Measurements from ENCODE around the gene LXN. TPM values are rescaled to one million over a fixed set of nuclear protein-coding genes. Genes with fewer than 3 reads are reported as not detected.
"Not testable (repeated sequence)": the region's sequence is repeated elsewhere in the genome, so short reads cannot be mapped to it uniquely, and the experiment has no call there.

Gene LXN
- total and polyA plus RNA-seq, 4 donors: 11.6 to 25.5 (median 14.2) TPM

- WGBS (ENCODE audit: insufficient coverage): no CpG with 5 or more reads among the region's 1 CpG
- H3K9me3 ChIP-seq (ENCODE audit: control insufficient read depth, insufficient read depth, low read length): no peaks in the 10 kb centered on the region
- no peak overlapping the region for H3K27ac ChIP-seq (ENCODE audit: low read depth, low read length)
- H3K36me3 ChIP-seq (ENCODE audit: control insufficient read depth, insufficient read depth, low read length): peaks cover under 1% of the 10 kb centered on the region
- no peaks in the 10 kb centered on the region for H3K27me3 ChIP-seq (ENCODE audit: control insufficient read depth, insufficient read depth, low read length)
- no peak overlapping the region for H3K4me3 ChIP-seq (ENCODE audit: low read depth, low read length)
- H3K4me1 ChIP-seq (ENCODE audit: control insufficient read depth, insufficient read depth, low read length): no peaks in the 10 kb centered on the region
- no peak for DNase-seq (ENCODE audit: low read depth in 4 of 6, low spot score in 6 of 6)
Measured at GRCh38 chr3:158703566-158703965, 31.1 kb upstream of the LXN start.

GRCh38 chr3:158702815-158703481, 30.5 kb upstream of the LXN start:
- Histone ChIP-seq H3K4me3 (ENCODE audit: low read depth, low read length) (no peak overlapping the region), H3K9me3 (ENCODE audit: control insufficient read depth, insufficient read depth, low read length) (no peaks in the 10 kb centered on the region), H3K27me3 (ENCODE audit: control insufficient read depth, insufficient read depth, low read length) (no peaks in the 10 kb centered on the region), H3K4me1 (ENCODE audit: control insufficient read depth, insufficient read depth, low read length) (no peaks in the 10 kb centered on the region), H3K36me3 (ENCODE audit: control insufficient read depth, insufficient read depth, low read length) (no peaks in the 10 kb centered on the region), H3K27ac (ENCODE audit: low read depth, low read length) (no peak overlapping the region)
- DNase-seq (ENCODE audit: low read depth in 4 of 6, low spot score in 6 of 6): no peak
- WGBS (ENCODE audit: insufficient coverage): 96% methylated on average over 2 of the region's 4 CpGs

- no peaks in the 10 kb centered on the region for H3K36me3 ChIP-seq (ENCODE audit: control insufficient read depth, insufficient read depth, low read length)
- H3K4me3 ChIP-seq (ENCODE audit: low read depth, low read length): no peak overlapping the region
- DNase-seq (ENCODE audit: low read depth in 4 of 6, low spot score in 6 of 6): no peak
- H3K27ac ChIP-seq (ENCODE audit: low read depth, low read length): no peak overlapping the region
- WGBS (ENCODE audit: insufficient coverage): 100% methylated on average over 1 of the region's 4 CpGs
- no peaks in the 10 kb centered on the region for H3K27me3 ChIP-seq (ENCODE audit: control insufficient read depth, insufficient read depth, low read length)
- H3K4me1 ChIP-seq (ENCODE audit: control insufficient read depth, insufficient read depth, low read length): no peaks in the 10 kb centered on the region
- no peaks in the 10 kb centered on the region for H3K9me3 ChIP-seq (ENCODE audit: control insufficient read depth, insufficient read depth, low read length)
Measured at GRCh38 chr3:158701420-158702065, 29.1 kb upstream of the LXN start.

DNA sequence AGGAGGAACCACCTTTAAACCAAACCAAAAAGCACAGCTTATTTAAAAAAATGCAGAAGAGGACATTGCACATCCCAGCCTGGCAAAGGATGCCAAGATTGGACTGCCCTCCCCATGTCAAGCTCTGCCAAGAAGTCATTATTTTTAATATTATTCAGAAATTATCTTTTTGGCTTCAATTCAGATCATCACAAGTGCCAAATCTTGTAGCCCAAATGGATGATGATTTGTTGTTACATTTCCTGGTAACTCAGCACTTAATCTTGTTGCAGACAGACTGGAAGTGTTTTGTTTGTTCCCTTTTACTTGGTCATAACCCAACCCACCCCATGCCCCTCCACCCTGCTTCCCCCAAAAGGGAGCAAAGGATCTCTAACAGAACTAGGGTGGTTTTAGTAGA, 28.1 kb upstream of the LXN start:
- peak in 2 of 6 donors; percentile 4 to 62 for DNase-seq (ENCODE audit: low read depth in 4 of 6, low spot score in 6 of 6)
- Histone ChIP-seq H3K27ac (ENCODE audit: low read depth, low read length) (no peak overlapping the region), H3K9me3 (ENCODE audit: control insufficient read depth, insufficient read depth, low read length) (no peaks in the 10 kb centered on the region)

DNA sequence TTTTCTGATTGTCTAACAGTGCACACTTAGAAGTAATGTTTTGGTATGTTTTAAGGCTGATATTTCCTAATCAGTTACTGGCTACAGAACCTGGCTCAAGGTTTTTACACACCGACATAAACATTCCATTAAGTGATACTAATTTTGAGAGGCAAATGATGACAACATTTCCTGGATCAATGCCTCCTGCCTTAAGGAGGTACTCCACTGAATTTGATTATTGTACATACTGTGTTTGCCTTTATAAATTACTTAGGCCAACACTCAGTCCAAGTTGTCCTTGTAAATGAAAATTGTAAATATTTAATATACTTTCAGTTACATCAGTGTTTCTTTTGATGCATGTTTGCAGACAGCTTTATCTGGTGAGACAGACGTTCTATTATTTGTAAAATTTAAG, 24.2 kb upstream of the LXN start:
- Histone ChIP-seq H3K4me1 (ENCODE audit: control insufficient read depth, insufficient read depth, low read length) (no peaks in the 10 kb centered on the region), H3K4me3 (ENCODE audit: low read depth, low read length) (no peak overlapping the region), H3K27me3 (ENCODE audit: control insufficient read depth, insufficient read depth, low read length) (no peaks in the 10 kb centered on the region), H3K9me3 (ENCODE audit: control insufficient read depth, insufficient read depth, low read length) (no peaks in the 10 kb centered on the region), H3K36me3 (ENCODE audit: control insufficient read depth, insufficient read depth, low read length) (no peaks in the 10 kb centered on the region), H3K27ac (ENCODE audit: low read depth, low read length) (no peak overlapping the region)
- no peak for DNase-seq (ENCODE audit: low read depth in 4 of 6, low spot score in 6 of 6)
- WGBS (ENCODE audit: insufficient coverage): no CpG with 5 or more reads among the region's 2 CpGs

More for the DNA sequence above, 28.1 kb upstream of the LXN start:
- H3K4me3 ChIP-seq (ENCODE audit: low read depth, low read length): no peak overlapping the region
- H3K27me3 ChIP-seq (ENCODE audit: control insufficient read depth, insufficient read depth, low read length): no peaks in the 10 kb centered on the region
- no peaks in the 10 kb centered on the region for H3K36me3 ChIP-seq (ENCODE audit: control insufficient read depth, insufficient read depth, low read length)
- H3K4me1 ChIP-seq (ENCODE audit: control insufficient read depth, insufficient read depth, low read length): no peaks in the 10 kb centered on the region

DNA sequence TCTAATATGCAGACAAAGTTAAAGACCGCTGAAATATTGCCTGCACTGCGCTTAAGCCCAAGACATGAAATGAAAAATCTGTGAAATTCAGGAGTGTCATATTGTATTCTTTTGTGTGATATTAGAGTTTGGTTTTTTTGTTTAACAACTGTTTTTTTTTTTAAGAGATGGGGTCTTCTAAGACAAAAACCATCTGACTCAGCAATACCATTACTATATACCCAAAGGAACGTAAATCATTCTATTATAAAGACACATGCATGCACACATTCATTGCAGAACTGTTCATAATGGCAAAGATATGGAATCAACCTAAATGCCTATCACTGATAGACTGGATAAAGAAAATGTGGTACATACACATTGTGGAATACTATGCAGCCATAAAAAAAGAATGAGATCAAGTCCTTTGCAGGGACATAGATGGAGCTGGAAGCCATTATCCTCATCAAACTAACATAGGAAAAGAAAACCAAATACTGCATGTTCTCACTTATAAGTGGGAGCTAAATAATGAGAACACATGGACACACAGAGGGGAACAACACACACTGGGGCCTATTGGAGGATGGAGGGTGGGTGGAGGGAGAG, 21.5 kb upstream of the LXN start:
- DNase-seq (ENCODE audit: low read depth in 4 of 6, low spot score in 6 of 6); H3K4me1 ChIP-seq (ENCODE audit: control insufficient read depth, insufficient read depth, low read length); H3K27ac ChIP-seq (ENCODE audit: low read depth, low read length); H3K27me3 ChIP-seq (ENCODE audit: control insufficient read depth, insufficient read depth, low read length); H3K4me3 ChIP-seq (ENCODE audit: low read depth, low read length); H3K36me3 ChIP-seq (ENCODE audit: control insufficient read depth, insufficient read depth, low read length); H3K9me3 ChIP-seq (ENCODE audit: control insufficient read depth, insufficient read depth, low read length): not testable (repeated sequence)
- WGBS (ENCODE audit: insufficient coverage): 100% methylated on average over 1 of the region's 3 CpGs

- H3K27ac ChIP-seq (ENCODE audit: low read depth, low read length): no peak overlapping the region
- no peaks in the 10 kb centered on the region for H3K4me1 ChIP-seq (ENCODE audit: control insufficient read depth, insufficient read depth, low read length)
- peaks cover 3% of the 10 kb centered on the region for H3K36me3 ChIP-seq (ENCODE audit: control insufficient read depth, insufficient read depth, low read length)
- DNase-seq (ENCODE audit: low read depth in 4 of 6, low spot score in 6 of 6): no peak
- no peaks in the 10 kb centered on the region for H3K9me3 ChIP-seq (ENCODE audit: control insufficient read depth, insufficient read depth, low read length)
- WGBS (ENCODE audit: insufficient coverage): no CpG with 5 or more reads among the region's 2 CpGs
- H3K4me3 ChIP-seq (ENCODE audit: low read depth, low read length): no peak overlapping the region
- no peaks in the 10 kb centered on the region for H3K27me3 ChIP-seq (ENCODE audit: control insufficient read depth, insufficient read depth, low read length)
Measured at GRCh38 chr3:158685159-158685558, 12.7 kb upstream of the LXN start.

GRCh38 chr3:158683230-158683962, 10.9 kb upstream of the LXN start:
- no CpG with 5 or more reads among the region's 5 CpGs for WGBS (ENCODE audit: insufficient coverage)
- H3K36me3 ChIP-seq (ENCODE audit: control insufficient read depth, insufficient read depth, low read length): peaks cover 3% of the 10 kb centered on the region
- no peaks in the 10 kb centered on the region for H3K9me3 ChIP-seq (ENCODE audit: control insufficient read depth, insufficient read depth, low read length)
- H3K4me1 ChIP-seq (ENCODE audit: control insufficient read depth, insufficient read depth, low read length): no peaks in the 10 kb centered on the region
- H3K4me3 ChIP-seq (ENCODE audit: low read depth, low read length): no peak overlapping the region
- no peaks in the 10 kb centered on the region for H3K27me3 ChIP-seq (ENCODE audit: control insufficient read depth, insufficient read depth, low read length)
- no peak for DNase-seq (ENCODE audit: low read depth in 4 of 6, low spot score in 6 of 6)
- no peak overlapping the region for H3K27ac ChIP-seq (ENCODE audit: low read depth, low read length)

DNA sequence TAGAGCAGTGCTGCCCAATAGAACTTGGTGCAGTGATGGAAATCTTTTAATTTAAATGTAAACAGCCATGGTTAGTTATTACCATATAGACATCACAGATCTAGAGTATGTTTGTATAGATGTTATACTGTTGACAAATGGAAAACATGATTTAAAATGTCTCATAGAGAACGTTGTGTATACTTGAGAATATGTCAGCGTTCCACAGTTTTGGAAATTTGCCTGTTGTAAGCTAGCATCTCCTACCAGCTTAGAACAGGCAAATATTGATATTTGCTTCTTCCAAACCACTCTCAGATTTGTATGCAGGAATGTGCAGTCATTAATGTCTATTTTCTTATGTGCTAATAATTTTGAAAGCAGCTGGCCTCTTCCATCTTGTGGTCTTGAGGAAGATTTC, 8.4 kb upstream of the LXN start:
- Histone ChIP-seq H3K9me3 (ENCODE audit: control insufficient read depth, insufficient read depth, low read length) (no peaks in the 10 kb centered on the region), H3K27me3 (ENCODE audit: control insufficient read depth, insufficient read depth, low read length) (no peaks in the 10 kb centered on the region), H3K4me3 (ENCODE audit: low read depth, low read length) (no peak overlapping the region), H3K36me3 (ENCODE audit: control insufficient read depth, insufficient read depth, low read length) (peaks cover 5% of the 10 kb centered on the region), H3K27ac (ENCODE audit: low read depth, low read length) (no peak overlapping the region), H3K4me1 (ENCODE audit: control insufficient read depth, insufficient read depth, low read length) (no peaks in the 10 kb centered on the region)
- no peak for DNase-seq (ENCODE audit: low read depth in 4 of 6, low spot score in 6 of 6)
- no CpG with 5 or more reads among the region's 2 CpGs for WGBS (ENCODE audit: insufficient coverage)

All from spinal cord (tissue), 10 donors.